GM12864 (cell line): Measurements from ENCODE around the gene GRIN1.

Experiments
- DNase-seq: peaks from one replicate; pipeline ENCODE4 v3.0.0-alpha.2; 2011; ENCODE audit warnings: low read depth
- H3K4me3 ChIP-seq: 2 replicates; pipeline ENCODE4 v1.5.1; 2011; ENCODE audit warnings: mild to moderate bottlenecking, low read depth, low read length, control low read depth
- TF ChIP-seq, protein P1 (sequence below): IDR thresholded peaks from 2 replicates; pipeline ENCODE4 v1.5.1; 2011; ENCODE audit warnings: low read depth, mild to moderate bottlenecking, moderate library complexity, low read length, control low read depth, inconsistent platforms; ENCODE audit errors: missing control alignments

Gene GRIN1

DNA sequence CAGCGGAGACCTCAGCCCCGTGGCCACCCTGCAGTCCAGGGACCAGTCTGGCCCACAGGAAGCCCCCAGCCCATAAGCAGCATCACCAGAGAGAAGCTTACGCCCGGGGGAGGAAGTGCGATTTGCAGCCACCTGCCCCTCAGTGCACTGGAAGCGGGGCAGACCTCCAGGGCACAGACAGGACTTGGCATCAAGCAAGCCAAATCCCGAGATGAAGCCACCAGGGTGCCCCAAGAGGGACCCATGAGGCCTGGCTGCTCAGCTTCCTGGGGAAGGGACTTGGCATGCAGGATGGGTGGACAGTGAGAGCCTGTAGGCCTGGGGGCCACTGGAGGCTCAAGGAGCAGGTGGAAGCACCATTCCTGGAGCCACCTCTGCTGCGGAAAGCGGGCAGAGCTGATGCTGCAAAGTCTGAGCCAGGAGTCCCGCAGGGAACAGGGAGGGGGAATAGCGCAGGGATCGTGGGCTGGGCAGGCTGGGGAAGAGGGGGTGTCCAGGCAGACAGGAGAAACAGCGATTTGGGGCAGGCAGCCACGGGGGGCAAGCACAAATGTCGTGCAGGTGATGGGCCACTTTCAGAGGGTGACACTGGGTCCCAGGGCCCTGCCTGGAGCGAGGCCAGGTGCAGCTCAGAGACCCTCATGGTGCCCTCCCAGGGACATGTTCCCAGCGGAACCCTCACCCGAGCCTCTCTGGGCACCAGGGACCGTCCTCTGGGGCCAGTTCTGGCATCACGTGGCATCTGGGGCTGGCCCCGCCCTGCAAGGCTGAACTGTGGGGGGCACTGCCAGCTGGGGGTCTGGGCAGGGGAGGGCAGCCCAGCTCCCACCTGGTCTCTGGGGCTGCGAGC is 27.7 kb downstream of the GRIN1 start:
- H3K4me3 ChIP-seq = no peak overlapping the region
- TF ChIP-seq, protein P1, sequence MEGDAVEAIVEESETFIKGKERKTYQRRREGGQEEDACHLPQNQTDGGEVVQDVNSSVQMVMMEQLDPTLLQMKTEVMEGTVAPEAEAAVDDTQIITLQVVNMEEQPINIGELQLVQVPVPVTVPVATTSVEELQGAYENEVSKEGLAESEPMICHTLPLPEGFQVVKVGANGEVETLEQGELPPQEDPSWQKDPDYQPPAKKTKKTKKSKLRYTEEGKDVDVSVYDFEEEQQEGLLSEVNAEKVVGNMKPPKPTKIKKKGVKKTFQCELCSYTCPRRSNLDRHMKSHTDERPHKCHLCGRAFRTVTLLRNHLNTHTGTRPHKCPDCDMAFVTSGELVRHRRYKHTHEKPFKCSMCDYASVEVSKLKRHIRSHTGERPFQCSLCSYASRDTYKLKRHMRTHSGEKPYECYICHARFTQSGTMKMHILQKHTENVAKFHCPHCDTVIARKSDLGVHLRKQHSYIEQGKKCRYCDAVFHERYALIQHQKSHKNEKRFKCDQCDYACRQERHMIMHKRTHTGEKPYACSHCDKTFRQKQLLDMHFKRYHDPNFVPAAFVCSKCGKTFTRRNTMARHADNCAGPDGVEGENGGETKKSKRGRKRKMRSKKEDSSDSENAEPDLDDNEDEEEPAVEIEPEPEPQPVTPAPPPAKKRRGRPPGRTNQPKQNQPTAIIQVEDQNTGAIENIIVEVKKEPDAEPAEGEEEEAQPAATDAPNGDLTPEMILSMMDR = no peak
- no peak for DNase-seq

DNA sequence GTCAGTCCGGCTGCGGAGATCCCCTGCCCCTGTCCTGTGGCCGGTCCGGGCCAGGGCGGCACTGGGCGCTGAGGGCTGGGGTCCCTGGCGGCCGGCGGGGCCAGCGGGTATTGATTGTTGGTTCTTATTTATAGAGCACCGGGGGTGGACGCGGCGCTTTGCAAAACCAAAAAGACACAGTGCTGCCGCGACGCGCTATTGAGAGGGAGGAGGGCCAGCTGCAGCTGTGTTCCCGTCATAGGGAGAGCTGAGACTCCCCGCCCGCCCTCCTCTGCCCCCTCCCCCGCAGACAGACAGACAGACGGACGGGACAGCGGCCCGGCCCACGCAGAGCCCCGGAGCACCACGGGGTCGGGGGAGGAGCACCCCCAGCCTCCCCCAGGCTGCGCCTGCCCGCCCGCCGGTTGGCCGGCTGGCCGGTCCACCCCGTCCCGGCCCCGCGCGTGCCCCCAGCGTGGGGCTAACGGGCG is 28.4 kb downstream of the GRIN1 start:
- DNase-seq = no peak
- TF ChIP-seq, protein P1 = no peak
- no peak overlapping the region for H3K4me3 ChIP-seq

DNA sequence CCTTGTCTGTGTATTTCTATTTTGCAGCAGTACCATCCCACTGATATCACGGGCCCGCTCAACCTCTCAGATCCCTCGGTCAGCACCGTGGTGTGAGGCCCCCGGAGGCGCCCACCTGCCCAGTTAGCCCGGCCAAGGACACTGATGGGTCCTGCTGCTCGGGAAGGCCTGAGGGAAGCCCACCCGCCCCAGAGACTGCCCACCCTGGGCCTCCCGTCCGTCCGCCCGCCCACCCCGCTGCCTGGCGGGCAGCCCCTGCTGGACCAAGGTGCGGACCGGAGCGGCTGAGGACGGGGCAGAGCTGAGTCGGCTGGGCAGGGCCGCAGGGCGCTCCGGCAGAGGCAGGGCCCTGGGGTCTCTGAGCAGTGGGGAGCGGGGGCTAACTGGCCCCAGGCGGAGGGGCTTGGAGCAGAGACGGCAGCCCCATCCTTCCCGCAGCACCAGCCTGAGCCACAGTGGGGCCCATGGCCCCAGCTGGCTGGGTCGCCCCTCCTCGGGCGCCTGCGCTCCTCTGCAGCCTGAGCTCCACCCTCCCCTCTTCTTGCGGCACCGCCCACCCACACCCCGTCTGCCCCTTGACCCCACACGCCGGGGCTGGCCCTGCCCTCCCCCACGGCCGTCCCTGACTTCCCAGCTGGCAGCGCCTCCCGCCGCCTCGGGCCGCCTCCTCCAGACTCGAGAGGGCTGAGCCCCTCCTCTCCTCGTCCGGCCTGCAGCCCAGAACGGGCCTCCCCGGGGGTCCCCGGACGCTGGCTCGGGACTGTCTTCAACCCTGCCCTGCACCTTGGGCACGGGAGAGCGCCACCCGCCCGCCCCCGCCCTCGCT is 29.0 kb downstream of the GRIN1 start:
- no peak for DNase-seq
- TF ChIP-seq, protein P1 = no peak
- H3K4me3 ChIP-seq = peak overlapping the region; percentile 8; the same call in 1 of the 2 replicates

DNA sequence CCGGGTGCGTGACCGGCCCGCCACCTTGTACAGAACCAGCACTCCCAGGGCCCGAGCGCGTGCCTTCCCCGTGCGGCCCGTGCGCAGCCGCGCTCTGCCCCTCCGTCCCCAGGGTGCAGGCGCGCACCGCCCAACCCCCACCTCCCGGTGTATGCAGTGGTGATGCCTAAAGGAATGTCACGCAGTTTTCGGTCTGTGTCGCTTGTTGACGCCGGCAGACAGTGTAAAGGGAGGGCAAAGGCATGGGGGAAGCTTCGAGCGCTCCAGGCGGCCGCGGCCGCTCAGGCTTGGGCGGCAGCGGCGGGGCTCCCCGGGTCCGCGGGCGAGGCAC is 29.6 kb downstream of the GRIN1 start:
- H3K4me3 ChIP-seq = peak overlapping the region; percentile 46
- TF ChIP-seq, protein P1 = no peak
- DNase-seq = no peak

DNA sequence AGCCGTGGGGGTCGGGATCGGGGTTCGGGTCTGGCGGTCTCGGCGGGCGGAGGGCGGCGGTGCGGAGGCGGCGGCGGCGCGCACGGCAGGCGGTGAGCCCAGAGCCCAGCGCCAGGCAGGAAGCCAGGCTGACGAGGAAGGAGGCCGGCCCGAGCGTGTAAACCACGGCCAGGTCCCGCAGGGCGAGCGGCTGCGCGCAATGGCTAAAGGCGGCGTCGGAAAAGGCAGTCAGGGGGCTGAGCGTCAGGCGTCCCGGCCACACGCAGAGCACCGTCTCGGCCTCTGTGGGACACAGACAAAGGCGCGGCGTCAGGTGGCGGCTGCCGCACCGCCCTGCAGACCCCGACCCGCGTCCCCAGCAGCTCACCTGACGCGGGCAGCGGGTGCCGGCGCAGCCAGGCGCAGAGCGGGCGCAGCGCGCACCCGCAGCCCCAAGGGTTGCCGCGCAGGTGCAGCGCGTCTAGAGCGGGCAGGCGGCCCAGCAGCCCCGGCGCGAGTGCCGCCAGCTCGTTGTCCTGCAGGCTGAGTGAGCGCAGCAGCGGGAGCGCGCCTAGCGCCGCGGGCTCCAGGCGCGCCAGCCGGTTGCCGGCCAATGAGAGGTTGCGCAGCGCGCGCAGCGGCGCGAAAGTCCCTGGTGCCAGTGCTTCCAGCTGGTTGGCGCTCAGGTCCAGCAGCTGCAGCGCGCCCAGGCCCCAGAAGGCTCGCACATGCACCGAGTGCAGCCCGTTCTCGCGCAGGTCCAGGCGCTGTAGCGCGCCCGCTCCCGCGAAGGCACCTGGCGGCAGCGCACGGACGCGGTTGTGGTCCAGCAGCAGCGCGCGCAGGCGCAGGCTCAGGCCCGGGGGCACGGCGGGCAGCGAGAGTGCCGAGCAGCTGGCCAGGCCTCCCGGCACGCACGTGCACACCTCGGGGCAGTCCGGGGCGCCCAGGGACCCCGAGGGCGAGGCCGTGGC is 30.2 kb downstream of the GRIN1 start:
- DNase-seq = no peak
- TF ChIP-seq, protein P1 = no peak
- H3K4me3 ChIP-seq = peak overlapping the region; percentile 46

DNA sequence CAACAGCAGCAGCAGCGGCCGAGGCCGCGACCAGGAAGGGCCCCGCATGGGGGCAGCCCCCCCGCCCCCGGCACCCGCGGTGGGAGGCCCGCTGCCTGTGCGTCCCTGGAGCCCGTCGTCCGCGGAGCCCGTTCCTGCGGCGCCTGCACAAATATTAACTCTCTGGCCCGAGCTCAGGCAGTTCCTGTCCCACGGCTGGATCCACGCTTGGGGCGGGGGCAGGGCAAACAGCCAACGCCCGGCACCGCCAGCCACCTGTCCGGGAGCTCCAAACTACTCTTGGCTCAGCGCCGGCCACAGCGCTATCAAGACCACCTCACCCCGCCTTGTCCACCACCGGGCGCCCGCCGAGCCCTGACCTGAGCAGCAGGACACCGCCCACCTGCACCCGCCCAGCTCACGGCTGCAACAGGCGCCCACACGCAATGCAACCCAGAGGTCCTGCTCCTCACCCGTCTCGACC is 31.0 kb downstream of the GRIN1 start, which contains the start of gene LRRC26:
LRRC26 (minus strand) TSS at position 156 of the 463 bp plus-strand sequence; CDS start at position 48, 108 bp downstream.
- DNase-seq = no peak
- TF ChIP-seq, protein P1 = no peak
- H3K4me3 ChIP-seq = peak within 1 kb of the TSS; percentile 46
